ENCODE results near the gene SLC22A16. TPM values are rescaled to one million over a fixed set of nuclear protein-coding genes. Genes with fewer than 3 reads are reported as not detected.
"Not testable (repeated sequence)": the region's sequence is repeated elsewhere in the genome, so short reads cannot be mapped to it uniquely, and the experiment has no call there.

Gene SLC22A16
- total and polyA plus RNA-seq, 4 experiments from 2014 or later, result not detected

GRCh38 chr6:110461376-110461775 is 15.0 kb downstream of the SLC22A16 start:
- CTCF ChIA-PET (ENCODE audit: partially characterized antibody), result no interaction called here

GRCh38 chr6:110459137-110459536 is 17.3 kb downstream of the SLC22A16 start:
- Histone ChIP-seq H3K36me3 (ENCODE audit: insufficient read depth, low read length) (no peaks in the 10 kb centered on the region), H3K27ac (ENCODE audit: low read depth, low read length) (no peak overlapping the region), H3K9me3 (ENCODE audit: control insufficient read depth in 1 of 2, low read length in 2 of 2) (peaks cover 0 to 5% of the 10 kb centered on the region in 2 donors), H3K4me1 (ENCODE audit: insufficient read depth, low read length) (no peaks in the 10 kb centered on the region), H3K27me3 (ENCODE audit: insufficient read depth, low read length) (no peaks in the 10 kb centered on the region), H3K4me3 (ENCODE audit: low read length in 2 of 2) (no peak overlapping the region)
- Mint-ChIP-seq H3K36me3 (peaks cover 0 to 3% of the 10 kb centered on the region in 2 donors), H3K4me3 (no peak overlapping the region), H3K27ac (no peak overlapping the region), H3K4me1 (no peaks in the 10 kb centered on the region), H3K27me3 (peaks cover 12 to 15% of the 10 kb centered on the region in 2 donors), H3K9me3 (peaks cover 2 to 41% (median 28%) of the 10 kb centered on the region in 8 donors)
- no peak for DNase-seq
- ChIA-PET CTCF (ENCODE audit: partially characterized antibody) (no interaction called here), POLR2A (ENCODE audit: partially characterized antibody) (no interaction called here)
- intact Hi-C loops (cut with micrococcal nuclease), result no loop called here

More at GRCh38 chr6:110461376-110461775, 15.0 kb downstream of the SLC22A16 start:
- no peak for DNase-seq
- Histone ChIP-seq H3K4me3 (ENCODE audit: low read length in 2 of 2) (no peak overlapping the region), H3K27me3 (ENCODE audit: insufficient read depth, low read length) (no peaks in the 10 kb centered on the region), H3K4me1 (ENCODE audit: insufficient read depth, low read length) (no peaks in the 10 kb centered on the region), H3K9me3 (ENCODE audit: control insufficient read depth in 1 of 2, low read length in 2 of 2) (peaks cover 0 to 5% of the 10 kb centered on the region in 2 donors), H3K36me3 (ENCODE audit: insufficient read depth, low read length) (no peaks in the 10 kb centered on the region), H3K27ac (ENCODE audit: low read depth, low read length) (no peak overlapping the region)
- H3K36me3 Mint-ChIP-seq, result peaks cover 0 to 3% of the 10 kb centered on the region in 2 donors
- H3K9me3 Mint-ChIP-seq, result peaks cover 2 to 55% (median 30%) of the 10 kb centered on the region in 8 donors
- H3K4me3 Mint-ChIP-seq, result no peak overlapping the region
- POLR2A ChIA-PET (ENCODE audit: partially characterized antibody), result no interaction called here
- peaks cover 12 to 15% of the 10 kb centered on the region in 2 donors for H3K27me3 Mint-ChIP-seq
- no peak overlapping the region for H3K27ac Mint-ChIP-seq
- intact Hi-C loops (cut with micrococcal nuclease), result no loop called here
- no peaks in the 10 kb centered on the region for H3K4me1 Mint-ChIP-seq

- CTCF ChIA-PET (ENCODE audit: partially characterized antibody), result no interaction called here
- H3K4me3 Mint-ChIP-seq, result no peak overlapping the region
Observed at GRCh38 chr6:110458476-110458875, 17.9 kb downstream of the SLC22A16 start.

GRCh38 chr6:110457567-110458175 is 18.7 kb downstream of the SLC22A16 start:
- CTCF ChIA-PET (ENCODE audit: partially characterized antibody); H3K27ac Mint-ChIP-seq; H3K4me3 ChIP-seq (ENCODE audit: low read length in 2 of 2); intact Hi-C loops (cut with micrococcal nuclease); DNase-seq; H3K4me1 ChIP-seq (ENCODE audit: insufficient read depth, low read length); H3K9me3 ChIP-seq (ENCODE audit: control insufficient read depth in 1 of 2, low read length in 2 of 2); H3K36me3 ChIP-seq (ENCODE audit: insufficient read depth, low read length); H3K27ac ChIP-seq (ENCODE audit: low read depth, low read length); H3K4me1 Mint-ChIP-seq; H3K4me3 Mint-ChIP-seq; POLR2A ChIA-PET (ENCODE audit: partially characterized antibody); H3K36me3 Mint-ChIP-seq; H3K27me3 ChIP-seq (ENCODE audit: insufficient read depth, low read length): not testable (repeated sequence)
- Mint-ChIP-seq H3K9me3 (peaks cover 0 to 26% (median 14%) of the 10 kb centered on the region in 8 donors), H3K27me3 (peaks cover 13 to 16% of the 10 kb centered on the region in 2 donors)

More at GRCh38 chr6:110458476-110458875, 17.9 kb downstream of the SLC22A16 start:
- Histone ChIP-seq H3K4me3 (ENCODE audit: low read length in 2 of 2) (no peak overlapping the region), H3K9me3 (ENCODE audit: control insufficient read depth in 1 of 2, low read length in 2 of 2) (peaks cover 0 to 5% of the 10 kb centered on the region in 2 donors), H3K4me1 (ENCODE audit: insufficient read depth, low read length) (no peaks in the 10 kb centered on the region), H3K27me3 (ENCODE audit: insufficient read depth, low read length) (no peaks in the 10 kb centered on the region), H3K36me3 (ENCODE audit: insufficient read depth, low read length) (no peaks in the 10 kb centered on the region), H3K27ac (ENCODE audit: low read depth, low read length) (no peak overlapping the region)
- H3K27me3 Mint-ChIP-seq, result peaks cover 12 to 13% of the 10 kb centered on the region in 2 donors
- POLR2A ChIA-PET (ENCODE audit: partially characterized antibody), result no interaction called here
- H3K36me3 Mint-ChIP-seq, result peaks cover 0 to 3% of the 10 kb centered on the region in 2 donors
- no peaks in the 10 kb centered on the region for H3K4me1 Mint-ChIP-seq
- intact Hi-C loops (cut with micrococcal nuclease), result no loop called here
- no peak for DNase-seq
- peaks cover 0 to 34% (median 22%) of the 10 kb centered on the region in 8 donors for H3K9me3 Mint-ChIP-seq
- no peak overlapping the region for H3K27ac Mint-ChIP-seq

- no peak overlapping the region for H3K4me3 ChIP-seq (ENCODE audit: low read length in 2 of 2)
Observed at GRCh38 chr6:110456694-110457093, 19.7 kb downstream of the SLC22A16 start.

GRCh38 chr6:110449541-110449895 is 26.9 kb downstream of the SLC22A16 start:
- Mint-ChIP-seq H3K4me1 (no peaks in the 10 kb centered on the region), H3K9me3 (no peaks in the 10 kb centered on the region), H3K36me3 (no peaks in the 10 kb centered on the region), H3K27ac (no peak overlapping the region), H3K4me3 (no peak overlapping the region), H3K27me3 (peaks cover 10 to 12% of the 10 kb centered on the region in 2 donors)
- intact Hi-C loops (cut with micrococcal nuclease), result no loop called here
- Histone ChIP-seq H3K4me1 (ENCODE audit: insufficient read depth, low read length) (no peaks in the 10 kb centered on the region), H3K36me3 (ENCODE audit: insufficient read depth, low read length) (no peaks in the 10 kb centered on the region), H3K9me3 (ENCODE audit: control insufficient read depth in 1 of 2, low read length in 2 of 2) (no peaks in the 10 kb centered on the region), H3K27me3 (ENCODE audit: insufficient read depth, low read length) (no peaks in the 10 kb centered on the region), H3K4me3 (ENCODE audit: low read length in 2 of 2) (no peak overlapping the region), H3K27ac (ENCODE audit: low read depth, low read length) (no peak overlapping the region)
- POLR2A ChIA-PET (ENCODE audit: partially characterized antibody), result no interaction called here
- CTCF ChIA-PET (ENCODE audit: partially characterized antibody), result interaction anchor here (0.6 kb wide), 1 partner anchor 1174 kb away, joined by 3 read pairs; no protein-coding TSS in a partner anchor
- DNase-seq, result no peak

More at GRCh38 chr6:110456694-110457093, 19.7 kb downstream of the SLC22A16 start:
- no peaks in the 10 kb centered on the region for H3K27me3 ChIP-seq (ENCODE audit: insufficient read depth, low read length)
- no peak overlapping the region for H3K27ac Mint-ChIP-seq
- H3K4me1 ChIP-seq (ENCODE audit: insufficient read depth, low read length), result no peaks in the 10 kb centered on the region
- H3K9me3 ChIP-seq (ENCODE audit: control insufficient read depth in 1 of 2, low read length in 2 of 2), result peaks cover 0 to 5% of the 10 kb centered on the region in 2 donors
- no peak overlapping the region for H3K4me3 Mint-ChIP-seq
- ChIA-PET CTCF (ENCODE audit: partially characterized antibody) (no interaction called here), POLR2A (ENCODE audit: partially characterized antibody) (no interaction called here)
- no peaks in the 10 kb centered on the region for H3K4me1 Mint-ChIP-seq
- H3K27ac ChIP-seq (ENCODE audit: low read depth, low read length), result no peak overlapping the region
- DNase-seq, result no peak
- no peaks in the 10 kb centered on the region for H3K36me3 ChIP-seq (ENCODE audit: insufficient read depth, low read length)
- peaks cover 0 to under 1% of the 10 kb centered on the region in 2 donors for H3K36me3 Mint-ChIP-seq
- intact Hi-C loops (cut with micrococcal nuclease), result no loop called here
- H3K27me3 Mint-ChIP-seq, result peaks cover 15 to 18% of the 10 kb centered on the region in 2 donors
- peaks cover 0 to 17% (median 6%) of the 10 kb centered on the region in 8 donors for H3K9me3 Mint-ChIP-seq

GRCh38 chr6:110448846-110449540 is 27.4 kb downstream of the SLC22A16 start:
- Histone ChIP-seq H3K4me3 (ENCODE audit: low read length in 2 of 2) (no peak overlapping the region), H3K4me1 (ENCODE audit: insufficient read depth, low read length) (no peaks in the 10 kb centered on the region), H3K9me3 (ENCODE audit: control insufficient read depth in 1 of 2, low read length in 2 of 2) (no peaks in the 10 kb centered on the region), H3K36me3 (ENCODE audit: insufficient read depth, low read length) (no peaks in the 10 kb centered on the region), H3K27me3 (ENCODE audit: insufficient read depth, low read length) (no peaks in the 10 kb centered on the region), H3K27ac (ENCODE audit: low read depth, low read length) (no peak overlapping the region)
- Mint-ChIP-seq H3K27me3 (peaks cover 10 to 12% of the 10 kb centered on the region in 2 donors), H3K4me3 (no peak overlapping the region), H3K4me1 (no peaks in the 10 kb centered on the region), H3K27ac (no peak overlapping the region), H3K9me3 (no peaks in the 10 kb centered on the region), H3K36me3 (no peaks in the 10 kb centered on the region)
- intact Hi-C loops (cut with micrococcal nuclease), result no loop called here
- ChIA-PET POLR2A (ENCODE audit: partially characterized antibody) (no interaction called here), CTCF (ENCODE audit: partially characterized antibody) (interaction anchor here (0.6 kb wide), 1 partner anchor 1173 kb away, joined by 3 read pairs; no protein-coding TSS in a partner anchor)
- DNase-seq, result no peak
